AG08396 (cell line): Measurements from ENCODE around the gene ACKR2.
A peak's percentile ranks its signal among the peaks of the same experiment; 100 is the strongest.
"Not testable (repeated sequence)": the region's sequence is repeated elsewhere in the genome, so short reads cannot be mapped to it uniquely, and the experiment has no call there.

Source experiments
- DNase-seq: peaks from one replicate; pipeline ENCODE4 v3.0.0; 2012; ENCODE audit warnings: low spot score, mixed read lengths

The ACKR2 gene

GRCh38 chr3:42855547-42856380, 46.5 kb downstream of the ACKR2 start:
- DNase-seq, result no peak

DNA sequence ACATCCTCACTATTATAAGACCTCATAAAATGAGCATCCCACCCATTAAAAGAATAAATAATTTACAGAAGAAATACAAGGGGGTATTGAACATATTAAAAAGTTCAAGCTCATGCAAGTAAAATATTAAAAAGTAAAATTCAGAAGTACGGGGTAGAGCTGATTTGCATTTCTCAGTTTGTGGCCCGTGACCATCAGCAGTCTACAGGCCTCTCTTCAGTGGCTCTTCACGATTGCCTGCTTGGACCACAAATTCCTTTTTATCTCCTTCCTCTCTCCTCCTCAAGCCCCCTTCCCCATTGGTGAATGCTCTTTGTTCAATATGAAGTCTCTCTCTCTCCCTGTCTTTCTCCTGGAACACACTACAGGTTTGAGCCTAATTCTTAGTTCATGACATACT, 47.3 kb downstream of the ACKR2 start:
- no peak for DNase-seq

DNA sequence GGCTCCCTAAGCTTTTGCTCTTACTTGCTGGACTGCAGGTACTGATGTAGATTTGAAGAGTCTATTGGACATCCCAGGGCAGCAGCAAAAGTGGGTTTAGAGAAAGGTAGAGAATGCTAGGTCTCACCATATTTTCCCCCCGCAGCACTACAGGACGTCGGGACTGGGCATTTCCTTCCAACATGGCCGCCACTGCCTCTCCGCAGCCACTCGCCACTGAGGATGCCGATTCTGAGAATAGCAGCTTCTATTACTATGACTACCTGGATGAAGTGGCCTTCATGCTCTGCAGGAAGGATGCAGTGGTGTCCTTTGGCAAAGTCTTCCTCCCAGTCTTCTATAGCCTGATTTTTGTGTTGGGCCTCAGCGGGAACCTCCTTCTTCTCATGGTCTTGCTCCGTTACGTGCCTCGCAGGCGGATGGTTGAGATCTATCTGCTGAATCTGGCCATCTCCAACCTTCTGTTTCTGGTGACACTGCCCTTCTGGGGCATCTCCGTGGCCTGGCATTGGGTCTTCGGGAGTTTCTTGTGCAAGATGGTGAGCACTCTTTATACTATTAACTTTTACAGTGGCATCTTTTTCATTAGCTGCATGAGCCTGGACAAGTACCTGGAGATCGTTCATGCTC, 55.2 kb downstream of the ACKR2 start:
- no peak for DNase-seq

DNA sequence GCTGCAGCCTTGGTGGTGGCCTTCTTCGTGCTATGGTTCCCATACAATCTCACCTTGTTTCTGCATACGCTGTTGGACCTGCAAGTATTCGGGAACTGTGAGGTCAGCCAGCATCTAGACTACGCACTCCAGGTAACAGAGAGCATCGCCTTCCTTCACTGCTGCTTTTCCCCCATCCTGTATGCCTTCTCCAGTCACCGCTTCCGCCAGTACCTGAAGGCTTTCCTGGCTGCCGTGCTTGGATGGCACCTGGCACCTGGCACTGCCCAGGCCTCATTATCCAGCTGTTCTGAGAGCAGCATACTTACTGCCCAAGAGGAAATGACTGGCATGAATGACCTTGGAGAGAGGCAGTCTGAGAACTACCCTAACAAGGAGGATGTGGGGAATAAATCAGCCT, 56.0 kb downstream of the ACKR2 start:
- DNase-seq, result no peak

DNA sequence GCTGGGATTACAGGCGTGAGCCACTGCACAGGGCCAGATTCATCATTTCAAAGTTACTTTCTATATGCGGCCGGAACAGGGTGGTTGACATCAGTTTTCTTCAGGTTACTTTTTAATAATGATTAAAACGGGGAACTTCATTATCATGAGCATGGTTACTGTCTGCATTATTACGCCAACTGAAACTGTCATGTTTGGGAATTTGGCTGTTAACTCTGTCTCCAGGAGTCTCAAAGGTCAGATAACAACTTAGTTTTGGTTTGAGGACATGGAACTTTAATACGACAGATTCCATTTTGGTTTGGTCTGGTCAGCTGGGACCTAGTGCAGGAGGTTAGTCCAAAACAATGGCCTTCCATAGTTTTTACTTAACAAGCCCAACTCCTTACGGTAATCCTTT, 57.9 kb downstream of the ACKR2 start:
- DNase-seq, result no peak

DNA sequence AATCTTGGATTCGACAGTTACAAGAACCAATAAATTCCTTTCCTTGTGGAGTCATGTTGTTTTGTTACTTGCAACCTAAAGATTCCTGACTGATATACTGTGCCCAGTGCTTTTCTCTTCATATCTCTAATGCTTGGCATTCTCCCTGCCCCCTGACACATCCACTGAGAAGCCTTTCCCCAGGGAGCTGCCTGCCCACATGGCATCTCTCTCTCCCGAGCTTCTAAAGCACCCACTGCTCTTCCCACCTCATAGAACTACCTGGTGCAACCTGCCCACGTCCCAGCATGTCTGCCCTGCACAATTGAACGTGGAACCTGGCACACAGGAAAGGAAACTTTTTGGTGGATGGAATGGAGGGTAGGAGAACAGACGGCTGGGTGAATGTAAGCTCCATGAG, 59.6 kb downstream of the ACKR2 start:
- no peak for DNase-seq

DNA sequence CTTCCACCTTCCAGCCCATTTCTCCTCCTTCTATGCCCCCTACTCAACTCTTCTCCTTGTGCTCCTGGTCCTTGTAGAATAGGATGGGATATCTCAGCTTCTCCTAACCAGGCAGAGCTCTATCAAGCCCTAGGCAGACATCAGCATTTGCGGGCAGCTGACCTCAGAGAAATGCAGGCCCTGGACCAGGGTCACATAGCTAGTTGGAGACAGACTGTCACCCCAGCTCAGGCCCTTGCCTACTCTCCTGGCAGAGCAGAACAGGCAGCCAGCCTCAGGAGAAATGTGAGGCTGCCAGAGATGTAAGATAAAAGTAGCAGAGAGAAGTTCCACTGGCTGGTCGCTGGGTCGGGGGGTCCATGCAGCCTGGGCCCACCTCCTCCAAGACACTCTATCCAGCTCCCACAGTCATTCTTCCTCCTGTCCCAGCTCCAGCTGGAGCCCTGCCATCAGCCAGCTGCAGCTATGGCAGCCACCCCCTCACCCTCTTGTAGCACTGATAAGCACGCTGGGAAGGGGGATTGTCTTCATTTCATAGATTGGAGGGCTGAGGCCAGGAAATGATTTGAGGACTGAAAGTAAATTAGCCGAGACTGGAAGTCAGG, 62.4 kb downstream of the ACKR2 start:
- no peak for DNase-seq

- DNase-seq, result no peak
Measured at GRCh38 chr3:42872718-42873117, 63.5 kb downstream of the ACKR2 start.

DNA sequence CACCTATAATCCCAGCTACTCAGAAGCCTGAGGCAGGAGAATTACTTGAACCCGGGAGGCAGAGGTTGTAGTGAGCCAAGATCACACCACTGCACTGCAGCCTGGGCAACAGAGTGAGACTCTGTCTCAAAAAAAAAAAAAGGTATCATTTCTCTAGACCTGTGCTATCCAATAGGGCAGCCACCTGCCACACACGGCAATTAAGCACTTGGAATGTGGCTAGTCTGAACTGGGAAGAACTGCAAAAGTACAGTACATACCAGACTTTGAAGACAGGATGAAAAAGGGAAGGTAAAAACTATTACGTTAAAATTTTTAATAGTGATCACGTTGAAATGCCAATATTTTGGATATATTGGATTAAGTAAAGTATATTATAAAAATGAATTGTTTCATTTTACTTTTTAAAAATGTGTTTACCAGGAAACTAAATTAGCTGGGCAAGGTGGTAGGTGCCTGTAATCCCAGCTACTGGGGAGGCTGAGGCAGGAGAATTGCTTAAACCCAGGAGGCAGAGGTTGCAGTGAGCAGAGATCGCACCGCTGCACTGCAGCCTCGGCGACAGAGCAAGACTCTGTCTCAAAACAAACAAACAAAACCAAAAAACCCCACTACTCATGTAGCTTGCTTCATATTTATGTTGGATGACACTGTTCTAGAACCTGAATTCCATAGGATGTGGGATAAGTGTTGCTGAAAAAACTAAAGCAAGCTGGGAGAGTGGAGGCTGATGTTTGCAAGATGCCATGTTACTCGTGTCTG, 64.2 kb downstream of the ACKR2 start:
- DNase-seq, result no peak

- no peak for DNase-seq
Measured at GRCh38 chr3:42874749-42875148, 65.5 kb downstream of the ACKR2 start.

DNA sequence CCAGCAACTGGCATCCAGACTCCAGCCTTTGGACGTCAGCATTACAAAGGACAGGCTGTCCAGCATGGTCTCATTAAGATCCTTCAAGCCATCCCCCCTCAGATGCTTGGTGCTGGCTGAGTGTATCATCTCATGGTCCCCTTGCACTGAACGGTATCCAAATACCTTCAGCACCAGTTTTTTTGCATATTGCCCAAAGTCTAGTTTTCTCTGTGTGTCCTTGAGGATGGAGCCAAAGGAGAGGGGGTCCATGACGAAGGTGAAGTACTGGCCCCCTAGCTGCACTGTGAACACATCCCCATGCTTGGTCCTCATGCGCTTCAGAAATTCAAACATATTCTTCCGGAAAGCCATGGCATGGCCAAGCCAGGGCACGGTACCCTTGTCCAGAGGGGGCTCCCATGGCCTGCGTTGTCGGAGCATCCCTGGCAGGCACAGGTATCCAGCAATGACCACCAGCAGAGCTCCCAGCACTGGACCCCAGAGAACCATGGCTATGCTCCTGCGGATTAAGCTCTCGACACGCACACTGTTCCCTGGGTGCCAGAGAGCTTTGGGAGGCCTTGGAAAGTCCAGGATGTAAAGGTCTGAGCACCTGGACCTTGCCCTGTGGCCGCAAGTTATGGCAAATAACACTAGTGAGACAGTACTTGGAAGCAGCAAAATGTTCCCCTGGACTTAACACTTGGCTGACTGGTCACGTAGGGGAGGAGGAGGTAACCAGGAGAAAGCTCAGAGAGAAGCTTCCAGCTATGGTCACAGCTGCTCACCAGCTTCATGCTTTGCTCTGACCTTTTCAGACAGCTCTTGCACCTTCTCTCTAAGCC, 66.3 kb downstream of the ACKR2 start, which contains the start of gene CYP8B1:
TSS of gene CYP8B1 (minus strand) at position 555 of the 827 bp plus-strand sequence. CDS start at position 492, 63 bp downstream.
- no peak for DNase-seq

- DNase-seq, result no peak
Measured at GRCh38 chr3:42876401-42876800, 67.2 kb downstream of the ACKR2 start.

- no peak for DNase-seq
Measured at GRCh38 chr3:42876940-42877720, 67.9 kb downstream of the ACKR2 start.

GRCh38 chr3:42877881-42878280, 68.6 kb downstream of the ACKR2 start:
- DNase-seq, result no peak

GRCh38 chr3:42880183-42880582, 70.9 kb downstream of the ACKR2 start:
- no peak for DNase-seq

DNA sequence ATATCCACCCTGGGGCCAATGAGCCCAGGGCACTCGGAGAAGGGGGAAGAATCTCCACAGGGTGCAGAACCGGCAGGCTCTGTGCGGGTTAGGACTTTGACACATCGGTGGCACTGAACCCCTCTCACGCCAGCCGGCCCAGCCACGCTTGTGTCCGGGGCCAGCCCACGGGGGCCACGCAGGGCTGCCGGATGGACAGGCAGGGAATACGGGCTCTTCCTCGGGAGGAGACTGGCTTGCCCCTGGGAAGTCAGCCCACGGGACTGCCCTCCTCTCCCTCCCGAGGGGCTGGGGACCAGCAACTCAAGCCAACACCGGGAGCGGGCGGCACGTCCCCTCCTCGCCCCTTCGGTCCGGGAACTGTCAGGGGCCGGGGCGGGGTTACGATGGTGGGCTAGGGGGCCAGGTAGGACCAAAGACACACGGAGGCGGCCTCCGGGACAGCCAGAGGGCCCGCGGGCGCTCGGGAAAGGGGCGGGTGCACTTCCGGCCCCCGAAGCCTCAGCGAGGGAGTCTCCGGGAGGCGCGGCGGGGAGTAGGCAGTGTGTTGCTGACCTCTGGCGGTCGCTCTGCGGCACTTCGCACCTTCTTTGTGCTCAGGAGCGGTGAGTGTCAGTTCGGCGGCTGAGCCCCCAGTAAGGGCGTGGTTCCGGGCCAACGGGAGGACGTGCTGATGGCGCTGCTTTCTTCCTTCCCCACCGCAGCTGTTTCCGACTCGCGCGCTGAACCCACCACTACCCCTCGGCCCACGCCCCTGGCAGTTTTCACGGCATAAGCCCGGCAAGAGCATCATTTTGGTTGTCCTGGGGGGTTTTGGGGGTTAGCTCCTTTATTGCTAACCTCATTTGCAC, 71.6 kb downstream of the ACKR2 start:
- peak; percentile 92 for DNase-seq

DNA sequence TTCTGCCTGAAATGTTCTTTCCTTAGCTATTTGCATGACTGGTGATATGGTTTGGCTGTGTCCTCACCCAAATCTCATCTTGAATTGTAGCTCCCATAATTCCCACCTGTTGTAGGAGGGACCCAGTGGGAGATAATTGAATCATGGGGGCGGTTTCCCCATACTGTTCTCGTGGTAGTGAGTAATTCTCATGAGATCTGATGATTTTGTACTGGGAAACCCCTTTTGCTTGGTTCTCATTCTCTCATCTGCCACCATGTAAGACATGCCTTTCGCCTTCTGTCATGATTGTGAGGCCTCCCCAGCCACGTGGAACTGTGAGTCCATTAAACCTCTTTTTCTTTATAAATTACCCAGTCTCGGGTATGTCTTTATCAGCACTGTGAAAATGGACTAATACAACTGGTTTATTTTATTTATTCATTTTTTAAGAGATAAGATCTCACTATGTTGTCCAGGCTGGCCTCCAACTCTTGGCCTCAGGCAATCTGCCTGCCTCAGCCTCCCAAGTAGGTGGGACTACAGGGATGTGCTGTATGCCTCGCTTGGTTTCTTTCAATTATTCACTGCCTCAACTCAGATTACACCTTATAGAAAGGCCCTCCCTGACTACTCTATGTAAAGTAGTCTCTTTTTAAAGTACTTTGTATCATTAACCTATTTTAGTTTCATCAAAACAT, 74.1 kb downstream of the ACKR2 start:
- DNase-seq, result not testable (repeated sequence)

DNA sequence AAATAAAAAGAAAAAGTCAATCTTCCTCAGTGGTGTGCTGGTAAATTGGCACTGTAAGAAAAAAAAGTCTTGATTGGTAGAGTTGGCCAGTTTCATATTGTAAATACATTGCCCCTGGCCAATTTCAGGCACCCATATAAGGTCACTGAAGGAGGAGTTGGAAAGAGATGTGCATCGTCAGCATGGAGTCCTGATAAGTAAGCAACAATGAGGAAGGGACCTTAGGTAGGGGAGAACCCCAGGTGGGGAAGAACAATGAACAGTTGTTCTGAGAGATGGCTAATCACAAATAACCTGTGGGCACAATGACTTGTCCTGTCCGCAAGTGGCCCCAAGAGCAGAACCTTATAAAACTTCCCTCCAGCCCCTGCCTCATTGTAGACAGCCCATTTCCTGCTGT, 75.1 kb downstream of the ACKR2 start:
- no peak for DNase-seq

- DNase-seq, result no peak
Measured at GRCh38 chr3:42886294-42886822, 77.1 kb downstream of the ACKR2 start.
